Pons (tissue), 1 donor: Measurements from ENCODE around the gene TBX4.
"Not testable (repeated sequence)": the region's sequence is repeated elsewhere in the genome, so short reads cannot be mapped to it uniquely, and the experiment has no call there.

Experiments used
- DNase-seq: peaks from one replicate; pipeline ENCODE4 v3.0.0-alpha.2; 2016; ENCODE audit warnings: low spot score

The TBX4 gene

DNA sequence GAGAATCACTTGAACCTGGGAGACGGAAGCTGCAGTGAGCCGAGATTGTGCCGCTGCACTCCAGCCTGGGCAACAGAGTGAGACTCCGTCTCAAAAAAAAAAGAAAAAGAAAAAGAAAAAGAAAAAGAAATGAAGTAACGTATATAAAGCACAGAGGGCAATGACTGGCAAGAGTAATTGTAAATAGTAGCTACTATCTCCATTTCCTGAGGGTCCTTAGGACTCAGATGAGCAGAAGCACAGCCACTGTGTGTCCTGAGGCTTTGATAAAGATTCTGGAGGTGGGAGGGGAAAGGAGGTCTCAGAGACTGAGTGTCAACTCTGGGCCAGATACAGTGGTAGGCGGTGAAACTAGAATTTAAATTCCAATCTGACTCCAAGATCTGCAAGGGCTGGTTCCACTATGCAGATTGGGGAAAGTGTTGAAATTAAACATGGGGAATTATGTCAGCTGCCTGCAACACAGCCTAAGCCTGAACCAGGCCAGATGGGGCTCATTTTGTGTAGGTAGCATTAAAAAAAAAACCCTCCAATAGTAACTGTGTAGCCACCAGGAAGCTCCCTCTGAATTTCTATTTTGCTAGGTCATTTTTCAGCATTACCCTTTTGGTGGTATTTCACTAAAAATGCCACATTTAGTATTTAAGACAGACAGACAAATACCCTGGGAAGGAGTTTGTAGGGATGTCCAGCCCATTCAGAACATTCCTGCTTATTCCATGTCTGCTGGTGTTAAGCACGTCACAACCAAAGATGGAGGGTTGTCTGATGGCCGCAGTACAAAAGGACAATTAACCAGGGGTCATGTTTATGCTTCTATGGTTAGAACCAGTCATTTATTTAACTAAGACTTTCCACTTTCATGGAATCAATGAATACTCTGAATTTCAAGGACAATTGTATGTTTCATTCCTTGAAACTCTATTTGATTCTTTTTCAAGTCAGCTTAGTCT lies 46.1 kb downstream of the TBX4 start:
- no peak for DNase-seq

DNA sequence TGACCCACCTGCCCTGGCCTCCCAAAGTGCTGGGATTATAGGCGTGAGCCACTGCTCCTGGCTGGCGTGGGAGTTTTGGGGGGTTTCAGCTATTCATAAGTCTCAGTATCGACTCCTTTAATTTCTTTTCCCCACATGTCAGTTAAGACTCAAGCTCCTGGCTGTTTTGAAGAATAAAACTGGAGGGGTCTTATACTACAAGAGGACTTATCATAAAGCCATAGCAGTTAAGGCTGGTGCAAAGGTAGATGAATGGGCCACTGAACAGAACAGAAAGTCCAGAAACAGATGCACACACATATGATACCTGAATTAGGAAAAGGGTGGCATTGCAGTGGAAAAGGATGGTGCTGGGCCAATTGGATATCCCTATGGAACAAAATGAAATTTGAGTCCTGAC lies 47.4 kb downstream of the TBX4 start:
- no peak for DNase-seq

DNA sequence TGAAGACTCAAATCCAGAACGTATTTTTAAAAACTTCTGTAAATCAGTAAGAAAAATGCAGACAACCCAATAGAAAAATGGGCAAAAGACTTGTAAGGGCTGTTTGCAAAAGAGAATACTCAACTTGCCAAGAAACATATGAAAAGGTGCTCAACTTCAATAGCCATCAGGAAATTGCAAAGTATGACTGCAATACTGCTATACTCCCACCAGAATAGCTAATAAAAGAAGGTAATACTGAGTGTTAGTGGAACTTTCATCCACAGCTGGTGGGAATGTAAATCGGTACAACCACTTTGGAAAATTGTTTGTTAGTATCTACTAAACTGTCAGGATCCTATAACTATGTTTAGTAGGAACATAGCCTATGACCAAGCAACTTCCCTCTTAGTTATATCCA lies 48.1 kb downstream of the TBX4 start:
- no peak for DNase-seq

- DNase-seq: no peak
Observed at GRCh38 chr17:61502292-61502691, 50.1 kb downstream of the TBX4 start.

DNA sequence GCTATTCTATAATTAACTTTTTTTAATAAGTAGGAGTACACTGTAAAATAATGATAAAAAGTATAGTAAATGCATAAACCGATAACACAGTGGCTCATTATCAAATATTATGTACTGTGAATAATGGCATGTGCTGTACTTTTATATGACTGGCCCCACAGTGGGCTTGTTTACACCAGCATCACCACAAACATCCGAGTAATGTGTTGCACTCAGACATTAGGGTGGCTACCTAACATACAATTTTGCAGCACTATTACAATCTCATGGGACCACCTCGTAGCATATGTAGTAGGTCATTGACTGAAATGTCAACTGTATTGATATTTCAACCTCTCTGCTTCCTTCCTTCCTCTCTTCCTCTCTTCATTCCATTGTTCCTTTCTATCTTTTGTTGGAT lies 51.7 kb downstream of the TBX4 start:
- no peak for DNase-seq

DNA sequence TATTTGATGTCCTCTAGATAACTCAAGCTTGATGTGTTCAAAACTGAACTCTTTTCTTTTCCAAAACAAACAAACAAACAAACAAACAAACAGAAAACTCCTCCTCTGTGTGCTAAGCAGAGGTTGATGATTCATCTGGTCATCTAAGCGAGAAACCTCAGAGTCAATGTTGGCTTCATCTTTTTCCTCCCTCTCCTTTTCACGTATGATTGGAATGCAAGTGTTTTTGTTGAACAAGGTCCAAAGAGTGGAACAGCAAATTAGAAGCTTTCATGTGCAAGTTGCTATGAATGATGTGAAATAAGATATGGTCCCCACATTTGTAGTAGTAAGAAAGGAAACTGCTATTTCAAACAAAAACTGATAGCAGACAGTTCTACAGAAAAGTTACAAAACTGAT lies 52.5 kb downstream of the TBX4 start:
- DNase-seq: no peak

DNA sequence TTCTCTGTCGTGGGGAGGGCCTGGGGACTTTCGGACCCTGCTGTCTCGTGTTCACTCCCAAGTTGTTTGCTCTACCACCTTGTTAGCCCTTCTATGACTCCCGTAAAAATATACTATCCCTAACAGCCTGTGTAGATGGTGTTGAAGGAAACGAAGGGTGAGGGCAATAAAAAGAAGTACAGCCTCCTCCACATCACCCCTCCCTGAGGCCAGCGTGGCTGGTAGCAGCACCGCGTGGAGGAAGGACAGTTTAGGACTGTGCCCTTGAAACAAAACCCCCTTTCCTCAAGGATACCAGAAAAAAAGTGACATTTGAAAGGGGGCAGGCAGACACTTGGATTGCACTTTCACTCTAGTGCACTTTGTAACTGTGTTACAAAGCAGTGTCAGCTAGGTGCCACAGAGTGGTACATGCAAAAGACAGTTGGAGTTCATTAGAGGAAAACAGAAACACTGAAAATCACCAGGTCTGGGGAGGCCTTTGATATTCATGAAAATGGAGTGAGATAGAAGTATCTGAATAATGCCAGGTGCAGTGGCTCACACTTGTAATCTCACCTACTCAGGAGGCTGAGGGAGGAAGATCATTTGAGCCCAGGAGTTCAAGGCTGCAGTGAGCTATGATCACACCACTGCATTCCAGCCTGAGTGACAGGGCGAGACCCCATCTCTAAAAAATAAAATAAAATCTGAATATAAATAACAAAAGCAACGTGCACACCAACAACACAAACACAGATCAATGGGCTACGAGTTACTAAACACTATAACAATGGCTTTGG lies 53.8 kb downstream of the TBX4 start:
- DNase-seq: no peak

DNA sequence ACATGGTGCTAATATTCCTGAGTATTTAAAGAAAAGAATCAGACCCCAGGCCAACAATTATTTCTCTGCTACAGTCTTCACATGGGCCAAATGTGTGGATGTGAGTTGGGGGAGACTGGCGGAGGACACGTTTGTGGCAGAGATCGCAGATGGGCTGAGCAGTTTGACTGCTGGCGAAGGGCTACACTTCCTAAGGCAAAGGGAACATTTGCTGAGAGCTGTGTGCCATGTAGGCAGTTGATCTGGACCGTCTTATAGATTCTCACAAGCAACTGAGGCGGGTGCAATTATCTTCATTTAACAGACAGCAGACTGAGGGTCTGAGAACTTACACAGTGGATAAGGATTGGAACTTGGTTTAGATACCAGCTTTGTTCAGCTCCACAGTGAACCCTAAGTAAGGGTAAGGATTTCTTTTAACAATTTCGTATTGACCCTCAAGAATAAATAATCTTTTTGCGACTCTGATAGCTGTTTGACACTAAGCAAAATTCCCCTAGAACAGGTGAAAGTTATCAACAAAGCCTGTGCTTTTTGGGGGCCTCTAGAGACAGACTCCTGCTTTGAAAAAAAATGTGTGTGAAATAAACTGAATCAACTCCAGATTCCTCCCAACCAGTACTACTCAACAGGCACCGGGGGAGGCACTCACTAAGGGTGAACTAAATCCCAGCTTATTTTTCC lies 55.3 kb downstream of the TBX4 start:
- no peak for DNase-seq

- no peak for DNase-seq
Observed at GRCh38 chr17:61508912-61509311, 56.7 kb downstream of the TBX4 start.

DNA sequence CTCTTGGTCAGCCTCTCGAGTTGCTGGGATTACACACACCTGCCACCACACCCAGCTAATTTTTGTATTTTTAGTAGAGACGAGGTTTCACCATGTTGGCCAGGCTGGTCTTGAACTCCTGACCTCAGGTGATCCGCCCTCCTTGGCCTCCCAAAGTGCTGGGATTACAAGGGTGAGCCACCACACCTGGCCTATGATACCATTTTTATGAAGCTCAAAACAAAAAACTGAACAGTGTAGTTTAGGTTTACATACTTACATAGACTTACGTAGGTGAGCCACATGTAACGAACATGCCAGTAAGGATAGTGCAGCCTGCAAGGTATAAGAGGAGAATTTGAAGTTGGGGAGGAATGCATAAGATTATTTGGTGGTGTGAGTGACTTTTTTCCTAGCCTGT lies 57.2 kb downstream of the TBX4 start:
- not testable (repeated sequence) for DNase-seq

DNA sequence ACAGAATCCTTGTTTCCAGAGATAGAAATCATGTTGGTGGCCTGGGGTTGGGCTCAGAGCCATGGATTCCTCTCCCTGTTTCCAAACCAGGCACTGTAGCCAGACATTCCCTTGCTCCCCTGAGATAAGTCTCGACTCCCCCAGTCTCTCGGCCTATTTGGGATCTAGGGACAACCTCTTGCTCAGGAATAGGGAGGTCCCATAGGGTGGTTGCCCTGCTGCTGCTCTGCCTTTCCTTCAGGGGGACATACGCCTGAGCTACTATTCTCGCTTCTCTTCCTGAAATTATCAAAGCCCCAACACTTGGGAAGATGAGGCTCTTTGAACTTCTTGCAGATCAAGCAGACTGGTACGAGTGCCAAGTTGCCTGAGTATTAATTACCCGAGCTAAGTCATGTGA lies 58.0 kb downstream of the TBX4 start:
- DNase-seq: no peak

GRCh38 chr17:61510991-61511390 lies 58.8 kb downstream of the TBX4 start:
- DNase-seq: no peak

- DNase-seq: no peak
Observed at GRCh38 chr17:61511480-61512182, 59.4 kb downstream of the TBX4 start.

DNA sequence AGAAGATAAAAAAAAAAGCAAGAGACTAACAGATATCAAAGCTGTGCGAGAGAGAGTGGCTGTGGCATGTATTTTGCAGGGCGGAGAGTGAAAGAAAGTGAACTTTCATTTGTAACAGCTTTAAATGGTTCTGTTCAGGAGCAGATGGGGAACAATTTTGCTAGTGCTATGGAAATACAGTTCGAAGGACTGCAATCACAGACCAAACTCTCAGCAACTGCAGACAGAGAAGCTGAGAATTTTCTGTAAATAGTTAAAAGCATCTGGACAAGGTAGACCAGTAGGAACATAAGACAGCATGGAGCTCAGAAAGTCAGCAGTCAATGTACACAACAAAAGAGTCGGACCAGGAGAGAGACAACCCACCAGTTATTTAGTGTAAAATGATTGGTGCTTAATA lies 62.3 kb downstream of the TBX4 start:
- DNase-seq: no peak

- no peak for DNase-seq
Observed at GRCh38 chr17:61517265-61517664, 65.0 kb downstream of the TBX4 start.

DNA sequence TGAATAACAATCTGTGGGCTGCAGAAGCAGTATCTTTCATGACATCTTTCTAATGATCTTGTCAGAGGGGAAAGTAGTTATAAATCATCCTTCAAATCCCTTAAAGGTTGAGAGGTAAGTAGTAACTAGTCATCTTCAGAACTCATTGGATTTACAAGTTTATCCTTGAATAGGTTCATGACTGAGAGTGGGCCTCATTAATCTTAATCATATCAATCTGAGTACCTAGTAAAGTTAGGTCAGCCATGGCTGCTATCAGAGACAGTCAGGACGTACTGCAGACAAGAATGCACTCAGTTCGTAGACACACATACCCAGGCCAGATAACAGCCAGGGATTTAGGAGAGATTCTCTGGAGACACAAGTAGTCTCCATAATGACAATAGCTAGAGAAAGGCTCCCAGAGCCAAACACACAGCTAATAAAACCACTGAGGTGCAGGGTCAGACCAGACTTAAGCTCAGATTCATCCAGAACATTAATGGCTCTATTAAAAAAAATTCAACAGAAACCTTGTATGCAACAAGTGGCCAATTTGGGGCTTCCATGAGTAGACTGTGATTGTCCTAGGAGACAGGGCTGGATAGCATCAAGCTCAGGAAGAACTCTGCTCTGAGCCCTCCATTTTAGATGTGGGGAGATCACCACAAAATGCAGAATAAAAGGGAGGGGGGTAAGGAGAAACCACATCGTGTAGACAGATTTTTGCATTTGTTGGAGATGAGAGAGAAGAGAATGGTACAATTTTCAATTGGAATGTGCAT lies 65.8 kb downstream of the TBX4 start:
- no peak for DNase-seq

- DNase-seq: no peak
Observed at GRCh38 chr17:61519139-61519538, 66.9 kb downstream of the TBX4 start.

- no peak for DNase-seq
Observed at GRCh38 chr17:61519754-61520440, 67.7 kb downstream of the TBX4 start.

- DNase-seq: no peak
Observed at GRCh38 chr17:61520897-61521296, 68.7 kb downstream of the TBX4 start.

- no peak for DNase-seq
Observed at GRCh38 chr17:61522088-61522487, 69.9 kb downstream of the TBX4 start.

DNA sequence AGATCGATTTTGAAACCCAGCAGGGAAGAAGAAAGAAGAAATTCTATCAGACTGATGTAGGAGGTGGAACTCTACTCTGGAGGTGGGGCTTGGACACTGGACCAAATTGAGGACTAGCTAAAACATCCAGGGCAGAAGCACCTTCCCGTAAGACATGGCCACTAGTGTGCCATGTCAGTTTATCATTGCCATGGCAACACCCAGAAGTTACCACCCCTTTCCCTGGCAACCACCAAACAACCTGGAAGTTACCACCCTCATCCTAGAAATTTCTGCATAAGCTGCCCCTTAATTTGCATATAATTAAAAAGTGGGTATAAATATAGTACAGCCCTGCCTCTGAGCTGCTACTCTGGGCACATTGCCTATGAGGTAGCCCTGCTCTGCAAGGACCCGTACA lies 72.1 kb downstream of the TBX4 start:
- DNase-seq: no peak
